IMR-90 (cell line): ENCODE data around the gene COL6A3. TPM values are rescaled to one million over a fixed set of nuclear protein-coding genes. Genes with fewer than 3 reads are reported as not detected.
A peak's percentile ranks its signal among the peaks of the same experiment; 100 is the strongest.

Experiments used
- ATAC-seq: fragments of 200-7000 bp; cut with Tn5 transposase; 2 replicates; pipeline ENCODE4 v1.9.1; 2020; ENCODE audit warnings: low read depth, mild to moderate bottlenecking, moderate library complexity
- BruUV-seq: library from RNA; stranded (reverse); fragments of 400-500 nt; replicated peaks from 2 replicates; lab custom pipeline; 2021; lab: Mats Ljungman, UMichigan
- CTCF ChIA-PET: fragments of 300-600 bp; formaldehyde crosslinking; extraction: SDS; loops from one replicate; lab custom pipeline; 2021; ENCODE audit warnings: antibody characterized with exemption; lab: Yijun Ruan, JAX
- POLR2A ChIA-PET: fragments of 300-600 bp; sonication (Branson Sonifier 250); formaldehyde crosslinking; loops from one replicate; lab custom pipeline; 2022; ENCODE audit warnings: antibody characterized with exemption; ENCODE audit not compliant: unreplicated experiment; lab: Charles Lee
- DNase-seq: peaks from one replicate; pipeline ENCODE4 v3.0.0; 2013
- H2AFZ ChIP-seq: replicated peaks from 2 replicates; pipeline ENCODE3; 2013; ENCODE audit warnings: low read length, mild to moderate bottlenecking; ENCODE audit not compliant: poor library complexity
- H2AK5ac ChIP-seq: 2 replicates; pipeline ENCODE4 v1.6.1; 2013; ENCODE audit warnings: low read depth, low read length, inconsistent platforms
- H2AK9ac ChIP-seq: replicated peaks from 2 replicates; pipeline ENCODE3; 2013; ENCODE audit warnings: mild to moderate bottlenecking, low read depth, low read length, moderate library complexity; ENCODE audit not compliant: poor library complexity
- H2BK120ac ChIP-seq: 2 replicates; pipeline ENCODE4 v1.6.1; 2013; ENCODE audit warnings: low read depth, low read length, inconsistent platforms
- H2BK15ac ChIP-seq: 3 replicates; pipeline ENCODE4 v1.6.1; 2013; ENCODE audit warnings: low read depth, low read length, inconsistent platforms
- H2BK20ac ChIP-seq: 2 replicates; pipeline ENCODE4 v1.6.1; 2013; ENCODE audit warnings: low read depth, mild to moderate bottlenecking, inconsistent platforms, low read length, moderate library complexity
- H2BK5ac ChIP-seq: 2 replicates; pipeline ENCODE4 v1.6.1; 2013; ENCODE audit warnings: mild to moderate bottlenecking, low read depth, low read length, inconsistent platforms; ENCODE audit not compliant: poor library complexity, severe bottlenecking
- H3K14ac ChIP-seq: replicated peaks from 2 replicates; pipeline ENCODE4 v1.6.1; 2013; ENCODE audit warnings: low read depth, low read length, inconsistent platforms
- H3K18ac ChIP-seq: 2 replicates; pipeline ENCODE4 v1.6.1; 2013; ENCODE audit warnings: low read depth, low read length, control low read depth
- H3K23ac ChIP-seq: 2 replicates; pipeline ENCODE4 v1.6.1; 2013; ENCODE audit warnings: low read depth, low read length, inconsistent platforms
- H3K27ac ChIP-seq: 2 replicates; pipeline ENCODE4 v1.5.1; 2013; ENCODE audit warnings: mild to moderate bottlenecking, control low read depth, low read length; ENCODE audit not compliant: insufficient read depth
- H3K27me3 ChIP-seq: 2 replicates; pipeline ENCODE4 v1.6.1; 2013; ENCODE audit warnings: low read length; ENCODE audit not compliant: control insufficient read depth, insufficient read depth
- H3K36me3 ChIP-seq: 2 replicates; pipeline ENCODE4 v1.6.1; 2013; ENCODE audit warnings: low read length, mixed read lengths; ENCODE audit not compliant: control insufficient read depth, insufficient read depth
- H3K4ac ChIP-seq: 2 replicates; pipeline ENCODE4 v1.6.1; 2013; ENCODE audit warnings: low read depth, low read length, inconsistent platforms
- H3K4me1 ChIP-seq: 2 replicates; pipeline ENCODE4 v1.6.1; 2013; ENCODE audit warnings: low read length, mixed read lengths; ENCODE audit not compliant: control insufficient read depth, insufficient read depth
- H3K4me2 ChIP-seq: 2 replicates; pipeline ENCODE4 v1.6.1; 2013; ENCODE audit warnings: low read depth, mild to moderate bottlenecking, control low read depth, low read length, moderate library complexity
- H3K4me3 ChIP-seq: 2 replicates; pipeline ENCODE4 v1.5.1; 2013; ENCODE audit warnings: low read depth, mild to moderate bottlenecking, control low read depth, low read length, moderate library complexity; ENCODE audit not compliant: insufficient read depth
- H3K56ac ChIP-seq: 2 replicates; pipeline ENCODE4 v1.6.1; 2013; ENCODE audit warnings: low read length, inconsistent platforms; ENCODE audit not compliant: insufficient read depth; ENCODE audit errors: extremely low read depth
- H3K79me1 ChIP-seq, 2 experiments: 2 replicates each; pipeline ENCODE4 v1.6.1; 2013; ENCODE audit warnings: low read length in 2 of 2, inconsistent platforms in 1 of 2, low read depth in 1 of 2
- H3K9ac ChIP-seq: 2 replicates; pipeline ENCODE4 v1.6.1; 2013; ENCODE audit warnings: low read depth, low read length, control low read depth
- H3K9me1 ChIP-seq: 2 replicates; pipeline ENCODE4 v1.6.1; 2013; ENCODE audit warnings: low read length, inconsistent platforms; ENCODE audit not compliant: insufficient read depth
- H3K9me3 ChIP-seq: 2 replicates; pipeline ENCODE4 v1.6.1; 2013; ENCODE audit warnings: low read length; ENCODE audit not compliant: control insufficient read depth, insufficient read depth
- H4K20me1 ChIP-seq: 2 replicates; pipeline ENCODE4 v1.6.1; 2013; ENCODE audit warnings: low read length, inconsistent platforms; ENCODE audit not compliant: insufficient read depth
- H4K5ac ChIP-seq: 2 replicates; pipeline ENCODE4 v1.6.1; 2013; ENCODE audit warnings: mild to moderate bottlenecking, low read depth, low read length, control low read depth
- H4K8ac ChIP-seq, 2 experiments: 2 replicates each; pipeline ENCODE4 v1.6.1; 2013; ENCODE audit warnings: low read depth in 2 of 2, low read length in 2 of 2, control low read depth in 1 of 2, inconsistent platforms in 1 of 2
- H4K91ac ChIP-seq: 2 replicates; pipeline ENCODE4 v1.6.1; 2013; ENCODE audit warnings: low read depth, low read length, inconsistent platforms; ENCODE audit not compliant: insufficient read depth
- BHLHE40 ChIP-seq: fragments of 150-350 bp; IDR thresholded peaks from 2 replicates; pipeline ENCODE4 v1.6.1; 2016; ENCODE audit warnings: mild to moderate bottlenecking, low read depth, low read length
- RCOR1 ChIP-seq: IDR thresholded peaks from 2 replicates; pipeline ENCODE4 v1.6.1; 2012; ENCODE audit warnings: mild to moderate bottlenecking, low read length, improper control_type of control experiment; ENCODE audit not compliant: insufficient replicate concordance
- WGBS, 2 experiments: methylation state at CpG; one replicate each; pipeline versions ENCODE4 v1.1.5 to v1.1.7; 2013; ENCODE audit warnings: missing lambda C conversion rate in 2 of 2; ENCODE audit not compliant: insufficient read length in 1 of 2; ENCODE audit errors: extremely low coverage in 2 of 2; 5-methylcytosine and 5-hydroxymethylcytosine counted together
- dilution Hi-C: fragments of 300-500 bp; cut with HindIII; formaldehyde crosslinking; loops from one replicate; pipeline ENCODE4 v1.14.3; 2018; ENCODE audit warnings: low sequenced_read_pairs; ENCODE audit not compliant: unreplicated experiment
- in situ Hi-C: fragments of 300-500 bp; cut with MboI; formaldehyde crosslinking; loops from 3 replicates; pipeline ENCODE4 v1.14.3; 2019; ENCODE audit warnings: low sequenced_read_pairs, inconsistent platforms, mixed read lengths
- intact Hi-C: fragments of 100-400 bp; cut with micrococcal nuclease; formaldehyde crosslinking; loops from 2 replicates; pipeline ENCODE4 v1.10.0; 2022
- polyA plus RNA-seq, 3 experiments: library from polyadenylated mRNA; depleted of rRNA; stranded (reverse); fragments of >200 nt; gene quantifications; 2 replicates each; pipeline ENCODE4 v1.2.3, GENCODE V29; 2012; ENCODE audit warnings: low replicate concordance in 1 of 3
- total RNA-seq: library from RNA; depleted of rRNA; stranded (reverse); fragments of >200 nt; gene quantifications from 2 replicates; pipeline ENCODE4 v1.2.3, GENCODE V29; 2012

COL6A3 gene
- total and polyA plus RNA-seq, 2 of the 4 experiments (the other 2 are of a cell fraction), result 964 to 1,855 TPM

DNA sequence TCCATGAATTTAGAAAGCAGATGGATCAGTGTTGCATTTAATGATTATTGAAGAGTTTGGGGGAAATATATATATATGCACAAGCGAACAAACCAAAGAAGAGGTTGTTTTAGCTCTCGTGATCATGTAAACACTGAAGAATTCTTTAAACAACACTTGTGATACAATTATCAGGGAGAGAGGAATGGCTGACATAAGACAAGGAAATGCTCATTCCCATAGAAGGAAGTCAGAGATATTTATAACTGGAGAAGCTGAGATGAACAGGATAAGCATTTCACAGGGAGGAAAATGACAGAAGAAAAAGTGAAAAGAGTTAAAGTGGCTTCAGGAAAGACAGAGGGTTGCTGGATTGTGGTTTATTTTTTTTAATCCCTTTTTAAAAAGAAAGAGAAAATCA lies 10.6 kb upstream of the COL6A3 start:
- Histone ChIP-seq H2AK9ac (no peak overlapping the region), H3K27me3 (no peaks in the 10 kb centered on the region), H2AK5ac (peak overlapping the region; percentile 77; the same call in 1 of the 2 replicates), H3K4me2 (peak overlapping the region; percentile 50; the same call in 1 of the 2 replicates), H4K20me1 (no peaks in the 10 kb centered on the region), H2AFZ (peak overlapping the region; percentile 65), H3K36me3 (no peaks in the 10 kb centered on the region), H3K56ac (no peak overlapping the region), H4K8ac (peak overlapping the region; percentile 6 to 73; a peak in 3 of 4 replicates), H4K5ac (peak overlapping the region; percentile 92; the same call in 1 of the 2 replicates), H2BK120ac (peak overlapping the region; percentile 85), H2BK15ac (peak overlapping the region; percentile 67; the same call in 1 of the 3 replicates), H3K4ac (peak overlapping the region; percentile 85), H3K9me1 (peaks cover 12% of the 10 kb centered on the region; the same call in 1 of the 2 replicates), H2BK5ac (peak overlapping the region; percentile 46), H3K9ac (0 out of 2 replicates have a peak overlapping the region, but pooled peaks have one; percentile 33), H3K18ac (peak overlapping the region; percentile 39), H2BK20ac (peak overlapping the region; percentile 90), H3K9me3 (no peaks in the 10 kb centered on the region), H3K79me1 (peaks cover 5 to 37% of the 10 kb centered on the region in 2 experiments; a peak in 3 of 4 replicates), H4K91ac (peak overlapping the region; percentile 67; the same call in 1 of the 2 replicates), H3K27ac (peak overlapping the region; percentile 61), H3K4me3 (no peak overlapping the region), H3K4me1 (peaks cover 13% of the 10 kb centered on the region), H3K23ac (no peak overlapping the region; the same call in 1 of the 2 replicates), H3K14ac (peak overlapping the region; percentile 93)
- CTCF ChIA-PET, result interaction anchor here (1.0 kb wide), 1 partner anchor 44 kb away, joined by 7 read pairs; no protein-coding TSS in a partner anchor
- no peak for DNase-seq
- no CpG with 5 or more reads among the region's 2 CpGs for WGBS, 2 experiments
- POLR2A ChIA-PET, result no interaction called here
- intact Hi-C loops (loop anchor here (2.0 kb wide), 1 partner anchor 26 kb away; no protein-coding TSS in a partner anchor), in situ Hi-C loops (loop anchor here (5.0 kb wide), 1 partner anchor 48 kb away; no protein-coding TSS in a partner anchor), dilution Hi-C loops (no loop called here)
- no peak for ATAC-seq
- TF ChIP-seq RCOR1 (no peak), BHLHE40 (peak; percentile 33; the same call in 1 of the 2 replicates)
- BruUV-seq, result no TSS peak
